Keratinocyte (primary cell): ENCODE results near the gene LBHD1. TPM values are rescaled to one million over a fixed set of nuclear protein-coding genes. Genes with fewer than 3 reads are reported as not detected.
"Not testable (repeated sequence)": the region's sequence is repeated elsewhere in the genome, so short reads cannot be mapped to it uniquely, and the experiment has no call there.

Source experiments
- DNase-seq: peaks from one replicate; pipeline ENCODE4 v3.0.0-alpha.2; 2011; ENCODE audit warnings: low read depth, missing footprints, low spot score
- FAIRE-seq: peaks from 2 replicates; lab custom pipeline; 2011; peaks lifted over from hg19 to GRCh38; lab: Jason Lieb, UNC
- H2AFZ ChIP-seq: 2 replicates; pipeline ENCODE4 v1.6.0; 2012; ENCODE audit warnings: low read length, control low read depth, inconsistent platforms; ENCODE audit not compliant: control insufficient read depth
- H3K27ac ChIP-seq: 2 replicates; pipeline ENCODE4 v1.5.1; 2011; ENCODE audit warnings: low read length; ENCODE audit not compliant: control insufficient read depth, insufficient read depth
- H3K27me3 ChIP-seq: 3 replicates; pipeline ENCODE4 v1.6.0; 2011; ENCODE audit warnings: low read length; ENCODE audit not compliant: control insufficient read depth, insufficient read depth; ENCODE audit errors: extremely low read depth
- H3K36me3 ChIP-seq, 2 experiments: 2 replicates in 1 of 2; 3 replicates in 1 of 2; pipeline ENCODE4 v1.5.1; 2011; ENCODE audit warnings: low read length in 2 of 2, mild to moderate bottlenecking in 1 of 2; ENCODE audit not compliant: control insufficient read depth in 2 of 2, insufficient read depth in 2 of 2; ENCODE audit errors: extremely low read depth in 1 of 2
- H3K4me1 ChIP-seq: 3 replicates; pipeline ENCODE4 v1.5.1; 2011; ENCODE audit warnings: low read length; ENCODE audit not compliant: control insufficient read depth, insufficient read depth; ENCODE audit errors: extremely low read depth
- H3K4me2 ChIP-seq: 3 replicates; pipeline ENCODE4 v1.6.0; 2011; ENCODE audit warnings: low read depth, low read length; ENCODE audit not compliant: control insufficient read depth, insufficient read depth; ENCODE audit errors: extremely low read depth
- H3K4me3 ChIP-seq, 3 experiments: fragments of 200-600 bp in 1 of 3; sonication (generic) in 1 of 3; 2 replicates in 2 of 3; 3 replicates in 1 of 3; pipeline ENCODE4 v1.5.1; 2011 to 2016; ENCODE audit warnings: low read length in 3 of 3, mild to moderate bottlenecking in 3 of 3, control low read depth in 2 of 3, inconsistent platforms in 1 of 3, low read depth in 1 of 3, mixed read lengths in 1 of 3, mixed run types in 1 of 3, moderate library complexity in 1 of 3; ENCODE audit not compliant: control insufficient read depth in 2 of 3, insufficient read depth in 2 of 3; ENCODE audit errors: extremely low read depth in 1 of 3
- H3K79me2 ChIP-seq: 2 replicates; pipeline ENCODE4 v1.6.0; 2012; ENCODE audit warnings: low read length; ENCODE audit not compliant: control insufficient read depth, insufficient read depth
- H3K9ac ChIP-seq: 3 replicates; pipeline ENCODE4 v1.6.0; 2011; ENCODE audit warnings: low read length; ENCODE audit not compliant: control insufficient read depth, insufficient read depth; ENCODE audit errors: extremely low read depth
- H3K9me1 ChIP-seq: 3 replicates; pipeline ENCODE4 v1.6.0; 2011; ENCODE audit warnings: low read length; ENCODE audit not compliant: control insufficient read depth, insufficient read depth; ENCODE audit errors: extremely low read depth
- H3K9me3 ChIP-seq: 2 replicates; pipeline ENCODE4 v1.5.1; 2012; ENCODE audit warnings: low read depth, low read length; ENCODE audit not compliant: control insufficient read depth
- H4K20me1 ChIP-seq: 3 replicates; pipeline ENCODE4 v1.6.0; 2011; ENCODE audit warnings: low read length; ENCODE audit not compliant: control insufficient read depth, insufficient read depth; ENCODE audit errors: extremely low read depth
- EZH2 ChIP-seq: IDR thresholded peaks from one replicate; pipeline ENCODE4 v1.6.1; 2012; ENCODE audit warnings: inconsistent platforms, mild to moderate bottlenecking, low read length, moderate library complexity
- dilution Hi-C: fragments of 300-500 bp; cut with MboI; formaldehyde crosslinking; loops from one replicate; pipeline ENCODE4 v1.7.0; 2020; ENCODE audit warnings: low sequenced_read_pairs; ENCODE audit not compliant: extremely low pct_ligation_motif_present
- polyA plus RNA-seq, 5 experiments: library from polyadenylated mRNA; depleted of rRNA in 3 of 5; stranded (reverse) in 3 of 5; stranded (forward) in 1 of 5; unstranded in 1 of 5; fragments of >200 nt; gene quantifications; 1 replicate in 1 of 5; 2 replicates in 3 of 5; 3 replicates in 1 of 5; pipeline versions ENCODE4 v1.2.1 to v1.2.3, GENCODE V29; 2011 to 2012; ENCODE audit warnings: missing spikeins in 2 of 5, low read depth in 1 of 5, low replicate concordance in 1 of 5
- TF ChIP-seq, protein P1 (sequence below), 3 experiments: IDR thresholded peaks in 1 of 3; conservative IDR thresholded peaks in 1 of 3; optimal IDR thresholded peaks in 1 of 3; 2 replicates in 2 of 3; 3 replicates in 1 of 3; pipeline versions ENCODE3 to v1.5.1; 2011; ENCODE audit warnings: low read length in 3 of 3, mild to moderate bottlenecking in 3 of 3, moderate library complexity in 2 of 3, control low read depth in 1 of 3, inconsistent platforms in 1 of 3; ENCODE audit not compliant: insufficient read depth in 2 of 3; ENCODE audit errors: extremely low read depth in 1 of 3

The LBHD1 gene
- polyA plus RNA-seq, 1 donor (not counting 4 experiments of a cell fraction or from before 2014, with no cell fraction given): 4.9 TPM

DNA sequence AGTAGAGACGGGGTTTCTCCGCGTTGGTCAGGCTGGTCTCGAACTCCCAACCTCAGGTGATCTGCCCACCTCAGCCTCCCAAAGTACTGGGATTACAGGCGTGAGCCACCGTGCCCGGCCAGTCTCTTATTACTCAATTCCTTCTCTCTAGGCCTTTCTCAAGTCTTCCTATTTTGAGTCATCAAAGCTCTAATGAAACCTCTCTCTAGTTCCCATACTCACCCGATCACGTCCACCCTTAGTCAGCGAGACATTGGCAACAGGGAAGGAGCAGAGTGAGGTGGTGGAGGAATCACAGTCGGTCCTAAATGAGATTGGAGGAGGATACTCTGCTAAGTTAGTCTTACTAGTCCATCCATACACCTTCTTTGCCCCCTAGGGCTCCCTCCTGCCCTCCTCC, 30.2 kb upstream of the LBHD1 start:
- FAIRE-seq: no peak

DNA sequence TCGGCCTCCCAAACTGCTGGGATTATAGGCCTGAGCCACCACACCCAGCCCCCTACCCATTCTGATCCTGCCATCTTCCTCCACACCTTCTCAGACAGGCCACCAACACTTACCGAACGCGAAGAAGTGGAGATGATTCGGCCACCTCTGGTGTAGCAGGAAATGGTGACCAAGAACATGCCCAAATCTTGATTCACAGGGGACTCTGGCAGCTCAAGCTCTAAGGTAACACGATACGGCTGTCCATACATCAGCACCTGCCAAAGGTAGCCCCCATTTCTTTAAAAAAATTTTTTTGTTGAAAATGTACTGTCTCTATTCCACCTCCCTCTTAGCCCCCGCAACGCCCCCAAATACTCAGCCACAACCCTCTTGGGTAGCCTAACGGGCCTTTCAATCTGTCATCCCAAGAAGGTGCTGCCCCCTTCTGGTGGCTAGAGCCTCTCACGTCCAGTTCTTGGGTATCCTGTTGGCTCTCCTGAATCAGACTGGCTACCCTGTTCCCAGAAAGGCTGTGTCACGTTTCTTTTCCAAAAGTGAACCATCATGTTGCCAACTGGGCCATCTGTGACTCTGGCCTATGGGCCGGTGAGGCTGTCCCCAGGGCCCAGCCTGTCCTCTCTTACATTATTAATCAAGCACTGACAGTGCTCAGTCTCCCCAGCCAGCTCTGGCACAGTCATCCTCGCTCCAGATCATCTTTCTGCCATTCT, 22.5 kb upstream of the LBHD1 start:
- Histone ChIP-seq H3K9me1 (no peaks in the 10 kb centered on the region), H3K79me2 (no peaks in the 10 kb centered on the region), H3K36me3 (peaks cover 4 to 20% of the 10 kb centered on the region in 2 experiments), H3K4me1 (peaks cover 5% of the 10 kb centered on the region), H3K9ac (no peak overlapping the region), H3K4me2 (no peak overlapping the region), H2AFZ (no peak overlapping the region), H3K27me3 (no peaks in the 10 kb centered on the region), H4K20me1 (no peaks in the 10 kb centered on the region), H3K27ac (no peak overlapping the region), H3K9me3 (no peaks in the 10 kb centered on the region), H3K4me3 (no peak overlapping the region)
- dilution Hi-C loops: no loop called here
- FAIRE-seq (no peak), DNase-seq (no peak)
- TF ChIP-seq, protein P1, sequence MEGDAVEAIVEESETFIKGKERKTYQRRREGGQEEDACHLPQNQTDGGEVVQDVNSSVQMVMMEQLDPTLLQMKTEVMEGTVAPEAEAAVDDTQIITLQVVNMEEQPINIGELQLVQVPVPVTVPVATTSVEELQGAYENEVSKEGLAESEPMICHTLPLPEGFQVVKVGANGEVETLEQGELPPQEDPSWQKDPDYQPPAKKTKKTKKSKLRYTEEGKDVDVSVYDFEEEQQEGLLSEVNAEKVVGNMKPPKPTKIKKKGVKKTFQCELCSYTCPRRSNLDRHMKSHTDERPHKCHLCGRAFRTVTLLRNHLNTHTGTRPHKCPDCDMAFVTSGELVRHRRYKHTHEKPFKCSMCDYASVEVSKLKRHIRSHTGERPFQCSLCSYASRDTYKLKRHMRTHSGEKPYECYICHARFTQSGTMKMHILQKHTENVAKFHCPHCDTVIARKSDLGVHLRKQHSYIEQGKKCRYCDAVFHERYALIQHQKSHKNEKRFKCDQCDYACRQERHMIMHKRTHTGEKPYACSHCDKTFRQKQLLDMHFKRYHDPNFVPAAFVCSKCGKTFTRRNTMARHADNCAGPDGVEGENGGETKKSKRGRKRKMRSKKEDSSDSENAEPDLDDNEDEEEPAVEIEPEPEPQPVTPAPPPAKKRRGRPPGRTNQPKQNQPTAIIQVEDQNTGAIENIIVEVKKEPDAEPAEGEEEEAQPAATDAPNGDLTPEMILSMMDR (optimal IDR thresholded peaks at IDR 0.05 in 1 of 3, IDR thresholded peaks at IDR 0.05 in 1 of 3, conservative IDR thresholded peaks at IDR 0.05 in 1 of 3; ENCODE audit: extremely low read depth in 1 of 3, insufficient read depth in 2 of 3, low read length in 3 of 3): peak; percentile 83 to 88 (median 86)
- no peak for TF ChIP-seq EZH2

More for the DNA sequence above, 30.2 kb upstream of the LBHD1 start:
- Histone ChIP-seq H4K20me1 (no peaks in the 10 kb centered on the region), H3K9ac (no peak overlapping the region), H3K79me2 (no peaks in the 10 kb centered on the region), H3K36me3 (peaks cover 0 to 5% of the 10 kb centered on the region in 2 experiments), H3K4me2 (no peak overlapping the region), H3K4me1 (peaks cover 17% of the 10 kb centered on the region), H3K9me3 (no peaks in the 10 kb centered on the region), H3K4me3 (no peak overlapping the region), H3K9me1 (no peaks in the 10 kb centered on the region), H3K27ac (no peak overlapping the region), H2AFZ (no peak overlapping the region), H3K27me3 (no peaks in the 10 kb centered on the region)
- TF ChIP-seq, protein P1 (optimal IDR thresholded peaks at IDR 0.05 in 1 of 3, IDR thresholded peaks at IDR 0.05 in 1 of 3, conservative IDR thresholded peaks at IDR 0.05 in 1 of 3; ENCODE audit: extremely low read depth in 1 of 3, insufficient read depth in 2 of 3, low read length in 3 of 3): no peak
- TF ChIP-seq EZH2: no peak
- no peak for DNase-seq
- dilution Hi-C loops: no loop called here

DNA sequence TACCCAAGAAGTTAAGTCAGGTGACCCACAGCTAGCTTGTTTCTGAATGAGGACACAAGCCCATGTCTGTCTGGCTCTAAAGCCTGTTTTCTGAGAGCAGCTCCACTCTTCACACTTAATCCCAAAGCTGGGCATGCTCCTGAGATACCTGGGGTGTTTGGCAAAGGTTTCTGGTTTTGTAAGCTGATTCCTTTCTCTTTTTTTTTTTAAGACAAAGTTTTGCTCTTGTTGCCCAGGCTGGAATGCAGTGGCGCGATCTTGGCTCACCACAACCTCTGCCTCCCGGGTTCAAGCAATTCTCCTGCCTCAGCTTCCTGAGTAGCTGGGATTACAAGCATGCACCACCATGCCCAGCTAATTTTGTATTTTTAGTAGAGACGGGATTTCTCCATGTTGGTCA, 21.6 kb upstream of the LBHD1 start:
- H2AFZ ChIP-seq, FAIRE-seq, H3K9me1 ChIP-seq, H3K4me2 ChIP-seq, H3K79me2 ChIP-seq, H4K20me1 ChIP-seq, H3K9me3 ChIP-seq, DNase-seq, H3K27ac ChIP-seq, dilution Hi-C loops, H3K9ac ChIP-seq, H3K4me3 ChIP-seq, H3K27me3 ChIP-seq: not testable (repeated sequence)
- Histone ChIP-seq H3K36me3 (peaks cover 4 to 20% of the 10 kb centered on the region in 2 experiments), H3K4me1 (peaks cover 12% of the 10 kb centered on the region)
